Endothelial cell of umbilical vein (primary cell): ENCODE results near the gene FAM53A. TPM values are rescaled to one million over a fixed set of nuclear protein-coding genes. Genes with fewer than 3 reads are reported as not detected.

ENCODE experiments used
- BruUV-seq: library from RNA; stranded (reverse); fragments of 400-500 nt; replicated peaks from 2 replicates; lab custom pipeline; 2021; lab: Mats Ljungman, UMichigan
- CTCF ChIA-PET: fragments of 300-600, 350-600 bp; sonication (Branson Sonifier 250); formaldehyde crosslinking; loops from one replicate; lab custom pipeline; 2021; ENCODE audit warnings: antibody characterized with exemption, inconsistent platforms; lab: Charles Lee
- POLR2A ChIA-PET: fragments of 300-600, 350-600 bp; sonication (Branson Sonifier 250); formaldehyde crosslinking; loops from one replicate; lab custom pipeline; 2021; ENCODE audit warnings: antibody characterized with exemption, inconsistent platforms; lab: Charles Lee
- DNase-seq: peaks from one replicate; pipeline ENCODE4 v3.0.0-alpha.2; 2011; ENCODE audit warnings: low read depth, low spot score
- FAIRE-seq: peaks from 2 replicates; lab custom pipeline; 2011; peaks lifted over from hg19 to GRCh38; lab: Jason Lieb, UNC
- H2AFZ ChIP-seq: 2 replicates; pipeline ENCODE4 v1.6.0; 2012; ENCODE audit warnings: low read depth, low read length, control low read depth, inconsistent platforms
- H3K27ac ChIP-seq: 2 replicates; pipeline ENCODE4 v1.5.1; 2011; ENCODE audit warnings: low read depth, mild to moderate bottlenecking, control low read depth, low read length, moderate library complexity; ENCODE audit not compliant: insufficient read depth
- H3K27me3 ChIP-seq, 2 experiments: 2 replicates each; pipeline versions ENCODE4 v1.6.0 to v1.6.1; 2011; ENCODE audit warnings: low read length in 2 of 2, mixed read lengths in 1 of 2; ENCODE audit not compliant: control insufficient read depth in 2 of 2, insufficient read depth in 2 of 2
- H3K36me3 ChIP-seq, 2 experiments: 2 replicates in 1 of 2; 3 replicates in 1 of 2; pipeline ENCODE4 v1.5.1; 2011; ENCODE audit warnings: low read length in 2 of 2, mild to moderate bottlenecking in 1 of 2, moderate library complexity in 1 of 2; ENCODE audit not compliant: control insufficient read depth in 2 of 2, insufficient read depth in 2 of 2; ENCODE audit errors: extremely low read depth in 1 of 2
- H3K4me1 ChIP-seq: 3 replicates; pipeline ENCODE4 v1.5.1; 2011; ENCODE audit warnings: mild to moderate bottlenecking, low read length; ENCODE audit not compliant: control insufficient read depth, insufficient read depth; ENCODE audit errors: extremely low read depth
- H3K4me2 ChIP-seq: 2 replicates; pipeline ENCODE4 v1.6.1; 2011; ENCODE audit warnings: low read length, control low read depth, mixed read lengths; ENCODE audit not compliant: insufficient read depth
- H3K4me3 ChIP-seq, 3 experiments: fragments of 200-600 bp in 1 of 3; sonication (generic), shearing (Covaris generic) in 1 of 3; replicated peaks in 1 of 3; 2 replicates each; pipeline ENCODE4 v1.5.1; 2011 to 2016; ENCODE audit warnings: control low read depth in 3 of 3, low read length in 3 of 3, mild to moderate bottlenecking in 2 of 3, inconsistent platforms in 1 of 3, low read depth in 1 of 3, moderate library complexity in 1 of 3; ENCODE audit not compliant: insufficient read depth in 1 of 3
- H3K79me2 ChIP-seq: 2 replicates; pipeline ENCODE4 v1.6.0; 2012; ENCODE audit warnings: low read length, inconsistent platforms; ENCODE audit not compliant: control insufficient read depth, insufficient read depth
- H3K9ac ChIP-seq: replicated peaks from 2 replicates; pipeline ENCODE3; 2011; ENCODE audit warnings: low read length, control low read depth; ENCODE audit not compliant: insufficient read depth; ENCODE audit errors: extremely low read depth
- H3K9me1 ChIP-seq: replicated peaks from 3 replicates; pipeline ENCODE4 v1.6.0; 2011; ENCODE audit warnings: mild to moderate bottlenecking, low read length; ENCODE audit not compliant: control insufficient read depth, insufficient read depth; ENCODE audit errors: extremely low read depth
- H3K9me3 ChIP-seq: replicated peaks from 2 replicates; pipeline ENCODE4 v1.5.1; 2012; ENCODE audit warnings: low read length, inconsistent platforms; ENCODE audit not compliant: control insufficient read depth, insufficient read depth
- H4K20me1 ChIP-seq: replicated peaks from 2 replicates; pipeline ENCODE3; 2011; ENCODE audit warnings: mild to moderate bottlenecking, low read length; ENCODE audit not compliant: control insufficient read depth, insufficient read depth; ENCODE audit errors: extremely low read depth
- EZH2 ChIP-seq: IDR thresholded peaks from 2 replicates; pipeline ENCODE4 v1.6.1; 2012; ENCODE audit warnings: borderline replicate concordance, low read depth, mild to moderate bottlenecking, moderate library complexity, low read length, inconsistent platforms; ENCODE audit not compliant: severe bottlenecking
- FOS ChIP-seq: IDR thresholded peaks from 2 replicates; pipeline ENCODE4 v1.6.1; 2011; ENCODE audit warnings: mild to moderate bottlenecking, low read length, moderate library complexity, borderline replicate concordance; ENCODE audit not compliant: insufficient read depth
- GATA2 ChIP-seq: IDR thresholded peaks from 2 replicates; pipeline ENCODE4 v1.7.0; 2011; ENCODE audit warnings: low read depth, mild to moderate bottlenecking, moderate library complexity, mixed read lengths, low read length; ENCODE audit not compliant: insufficient read length, insufficient read depth
- JUN ChIP-seq: IDR thresholded peaks from 2 replicates; pipeline ENCODE4 v1.6.1; 2011; ENCODE audit warnings: borderline replicate concordance, low read depth; ENCODE audit not compliant: insufficient read length, insufficient read depth
- MYC ChIP-seq: IDR thresholded peaks from one replicate; pipeline ENCODE4 v1.6.1; 2011; ENCODE audit warnings: mild to moderate bottlenecking, low read depth, low read length
- POLR2A ChIP-seq: IDR thresholded peaks from 2 replicates; pipeline ENCODE4 v1.6.1; 2012; ENCODE audit warnings: low read depth, mild to moderate bottlenecking, control low read depth, low read length
- POLR2AphosphoS5 ChIP-seq: IDR thresholded peaks from 2 replicates; pipeline ENCODE4 v1.6.1; 2012; ENCODE audit warnings: low read depth, mild to moderate bottlenecking, control low read depth, low read length, moderate library complexity; ENCODE audit not compliant: insufficient read depth
- dilution Hi-C: fragments of 300-500 bp; cut with MboI; formaldehyde crosslinking; loops from one replicate; pipeline ENCODE4 v1.15.0; 2019; ENCODE audit warnings: low sequenced_read_pairs; ENCODE audit not compliant: extremely low pct_ligation_motif_present
- intact Hi-C: fragments of 100-400 bp; cut with micrococcal nuclease; formaldehyde crosslinking; loops from one replicate; pipeline ENCODE4 v1.10.0; 2022
- polyA plus RNA-seq, 4 experiments: library from polyadenylated mRNA; depleted of rRNA in 3 of 4; stranded (reverse) in 3 of 4; unstranded in 1 of 4; fragments of >200 nt; gene quantifications; 2 replicates each; pipeline versions ENCODE4 v1.2.1 to v1.2.3, GENCODE V29; 2011 to 2012; ENCODE audit warnings: missing spikeins in 1 of 4
- total RNA-seq: library from RNA; stranded (reverse); gene quantifications from 2 replicates; pipeline ENCODE4 v1.2.3, GENCODE V29; 2021
- TF ChIP-seq, protein P1 (sequence below): IDR thresholded peaks from 2 replicates; pipeline ENCODE4 v1.6.1; 2011; ENCODE audit not compliant: insufficient read depth, insufficient read length

The FAM53A gene
- total and polyA plus RNA-seq, 2 donors (not counting 3 experiments of a cell fraction or from before 2014, with no cell fraction given), result 1.3 to 1.7 TPM

DNA sequence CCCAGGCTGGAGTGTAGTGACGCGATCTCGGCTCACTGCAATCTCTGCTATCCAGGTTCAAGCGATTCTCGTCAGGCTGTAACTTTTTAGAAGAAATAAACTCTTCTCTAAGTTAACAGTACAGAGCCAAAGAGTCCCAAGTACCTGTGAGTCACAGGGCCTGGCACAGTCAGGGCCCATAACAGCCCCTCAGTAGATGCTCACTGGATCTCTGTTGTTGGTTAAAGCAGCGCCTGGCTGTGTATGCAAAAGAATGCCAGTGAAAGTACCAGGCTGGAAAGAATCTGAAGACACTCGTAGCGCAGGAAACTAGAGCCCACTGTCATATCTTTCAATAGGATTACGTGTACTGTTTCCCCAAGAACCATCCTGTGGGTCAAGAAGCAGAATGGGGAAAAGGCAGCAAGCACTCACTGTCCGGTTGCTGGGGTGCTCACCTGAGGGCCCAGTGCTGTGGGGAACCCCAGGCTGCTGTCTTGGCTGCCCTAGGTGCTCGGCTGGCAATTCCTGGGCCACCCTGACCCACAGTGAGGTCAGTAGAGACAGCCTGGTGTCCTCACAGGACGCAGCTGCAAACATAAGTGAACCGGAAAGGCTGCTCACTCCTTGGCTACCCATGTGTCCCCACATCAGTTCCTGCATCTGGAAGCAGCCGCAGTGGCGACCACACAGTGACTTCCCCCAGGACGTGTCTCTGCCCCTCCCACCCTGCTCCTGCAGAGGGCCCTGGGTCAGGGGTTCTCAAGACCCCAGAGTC lies 31.1 kb upstream of the FAM53A start:
- no peaks in the 10 kb centered on the region for H3K9me1 ChIP-seq
- TF ChIP-seq MYC (no peak), POLR2A (peak; percentile 32)
- no peak for FAIRE-seq
- peaks cover 45% of the 10 kb centered on the region for H3K79me2 ChIP-seq
- H3K27me3 ChIP-seq, result no peaks in the 10 kb centered on the region
- H3K36me3 ChIP-seq, result peaks cover 0 to 14% of the 10 kb centered on the region in 2 experiments
- H4K20me1 ChIP-seq, result no peaks in the 10 kb centered on the region
- dilution Hi-C loops (no loop called here), intact Hi-C loops (no loop called here)
- CTCF ChIA-PET, result interaction anchor here (4.6 kb wide), 1 partner anchor 21 kb away, joined by 15 read pairs; no protein-coding TSS in a partner anchor
- H3K4me1 ChIP-seq, result peaks cover 21% of the 10 kb centered on the region
- H3K9ac ChIP-seq, result no peak overlapping the region
- no peak for DNase-seq
- H3K4me2 ChIP-seq, result no peak overlapping the region
- H2AFZ ChIP-seq, result no peak overlapping the region
- no peak overlapping the region for H3K27ac ChIP-seq
- no peak overlapping the region for H3K4me3 ChIP-seq
- POLR2A ChIA-PET, result no interaction called here
- no peaks in the 10 kb centered on the region for H3K9me3 ChIP-seq
- BruUV-seq, result no TSS peak

DNA sequence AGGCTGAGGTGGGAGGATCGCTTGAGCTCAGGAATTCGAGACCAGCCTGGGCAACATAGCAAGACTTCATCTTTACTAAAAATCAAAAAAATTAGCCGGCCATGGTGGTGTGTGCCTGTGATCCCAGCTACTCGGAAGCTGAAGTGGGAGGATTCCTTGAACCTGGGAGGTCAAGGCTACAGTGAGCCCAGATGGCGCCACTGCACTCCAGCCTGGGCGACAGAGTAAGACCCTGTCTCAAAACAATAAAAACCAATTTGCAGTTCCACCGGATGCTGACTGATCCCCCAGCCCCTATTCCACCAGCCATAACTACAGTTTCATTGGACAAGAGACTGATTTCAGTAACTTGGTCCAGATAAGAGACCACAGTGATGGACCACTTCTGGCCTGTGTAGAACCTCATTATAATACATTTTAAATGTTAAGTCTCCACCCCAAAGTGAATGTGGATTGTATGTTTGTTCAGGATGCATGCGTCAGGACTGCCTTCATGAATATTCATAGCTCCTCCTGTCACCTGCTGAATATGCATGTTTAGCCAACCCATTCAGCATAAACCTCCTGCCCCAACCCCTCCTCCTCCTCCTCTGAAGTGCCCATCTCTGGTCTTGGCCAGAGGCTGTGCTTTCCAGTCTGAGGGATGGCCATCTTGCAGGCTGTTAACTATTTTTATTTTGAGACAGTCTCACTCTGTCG lies 30.3 kb upstream of the FAM53A start:
- BruUV-seq, result no TSS peak
- ChIA-PET CTCF (interaction anchor here (1.0 to 4.6 kb wide), 3 partner anchors 12 to 21 kb away, joined by 7 to 15 read pairs (median 9); no protein-coding TSS in a partner anchor), POLR2A (no interaction called here)
- H3K27ac ChIP-seq, result no peak overlapping the region
- no peaks in the 10 kb centered on the region for H3K9me3 ChIP-seq
- H3K9ac ChIP-seq, result no peak overlapping the region
- dilution Hi-C loops, result no loop called here
- peaks cover 0 to 14% of the 10 kb centered on the region in 2 experiments for H3K36me3 ChIP-seq
- DNase-seq (no peak), FAIRE-seq (peak; percentile 12)
- H3K4me3 ChIP-seq, result no peak overlapping the region
- intact Hi-C loops, result no loop called here
- H3K9me1 ChIP-seq, result no peaks in the 10 kb centered on the region
- no peaks in the 10 kb centered on the region for H4K20me1 ChIP-seq
- H3K79me2 ChIP-seq, result peaks cover 45% of the 10 kb centered on the region
- H3K4me1 ChIP-seq, result peaks cover 16% of the 10 kb centered on the region
- no peak overlapping the region for H3K4me2 ChIP-seq
- TF ChIP-seq POLR2A (no peak), EZH2 (no peak), FOS (no peak), POLR2AphosphoS5 (no peak), GATA2 (no peak), JUN (no peak)
- TF ChIP-seq, protein P1, sequence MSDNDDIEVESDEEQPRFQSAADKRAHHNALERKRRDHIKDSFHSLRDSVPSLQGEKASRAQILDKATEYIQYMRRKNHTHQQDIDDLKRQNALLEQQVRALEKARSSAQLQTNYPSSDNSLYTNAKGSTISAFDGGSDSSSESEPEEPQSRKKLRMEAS, result no peak
- no peaks in the 10 kb centered on the region for H3K27me3 ChIP-seq
- no peak overlapping the region for H2AFZ ChIP-seq
